Stimulated activated CD4-positive, alpha-beta T cell treated with anti-CD3 and anti-CD28 coated beads, Interleukin-12 subunit alpha, Interleukin-12 subunit beta, amount 100 ng/mL, for 24 hours (primary cell): ENCODE measurements around the gene CHAC1.

ENCODE experiments used
- DNase-seq, 2 experiments: peaks; one replicate each; pipeline ENCODE4 v3.0.0-alpha.2; 2020; ENCODE audit warnings: low read depth in 2 of 2

Gene CHAC1

DNA sequence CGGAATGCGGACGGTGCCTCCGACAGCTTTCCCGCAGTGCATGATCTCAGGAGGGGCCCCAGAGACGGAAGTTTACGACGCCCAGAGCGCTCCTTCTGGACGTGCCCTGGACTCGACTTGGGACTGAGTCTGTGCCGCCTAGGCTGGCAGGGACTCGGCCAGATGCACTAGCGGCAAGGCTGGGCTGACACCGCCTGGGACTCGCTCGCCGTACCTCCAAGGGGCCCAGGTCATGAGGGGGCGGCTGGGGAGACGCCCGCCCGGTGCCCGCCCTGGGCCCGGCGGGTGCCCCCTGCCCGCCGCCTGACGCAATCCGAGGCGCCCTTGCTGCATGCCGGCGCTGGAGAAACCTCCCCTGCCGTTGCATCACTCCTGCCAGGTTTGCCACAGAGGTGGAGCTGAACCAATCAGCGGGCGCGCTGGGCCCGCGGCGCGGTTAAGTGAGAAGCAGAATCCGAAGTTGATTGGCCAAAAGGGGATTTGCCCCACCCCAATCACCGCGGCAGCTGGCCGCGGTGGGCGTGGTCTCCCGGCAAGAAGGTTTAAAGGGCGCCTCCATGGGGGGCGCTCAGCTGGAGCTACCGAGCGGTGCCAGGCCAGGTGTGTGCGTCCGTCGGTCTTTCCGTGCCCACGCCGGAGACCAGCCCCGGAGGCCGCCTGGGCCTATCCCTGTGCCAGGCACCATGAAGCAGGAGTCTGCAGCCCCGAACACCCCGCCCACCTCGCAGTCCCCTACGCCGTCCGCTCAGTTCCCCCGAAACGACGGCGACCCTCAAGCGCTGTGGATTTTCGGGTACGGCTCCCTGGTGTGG, at the start of gene CHAC1:
Gene CHAC1 (plus strand): TSS at position 571 of the 812 bp plus-strand sequence. CDS start 113 bp downstream, at position 684.
- peak; percentile 91 to 95 for DNase-seq

DNA sequence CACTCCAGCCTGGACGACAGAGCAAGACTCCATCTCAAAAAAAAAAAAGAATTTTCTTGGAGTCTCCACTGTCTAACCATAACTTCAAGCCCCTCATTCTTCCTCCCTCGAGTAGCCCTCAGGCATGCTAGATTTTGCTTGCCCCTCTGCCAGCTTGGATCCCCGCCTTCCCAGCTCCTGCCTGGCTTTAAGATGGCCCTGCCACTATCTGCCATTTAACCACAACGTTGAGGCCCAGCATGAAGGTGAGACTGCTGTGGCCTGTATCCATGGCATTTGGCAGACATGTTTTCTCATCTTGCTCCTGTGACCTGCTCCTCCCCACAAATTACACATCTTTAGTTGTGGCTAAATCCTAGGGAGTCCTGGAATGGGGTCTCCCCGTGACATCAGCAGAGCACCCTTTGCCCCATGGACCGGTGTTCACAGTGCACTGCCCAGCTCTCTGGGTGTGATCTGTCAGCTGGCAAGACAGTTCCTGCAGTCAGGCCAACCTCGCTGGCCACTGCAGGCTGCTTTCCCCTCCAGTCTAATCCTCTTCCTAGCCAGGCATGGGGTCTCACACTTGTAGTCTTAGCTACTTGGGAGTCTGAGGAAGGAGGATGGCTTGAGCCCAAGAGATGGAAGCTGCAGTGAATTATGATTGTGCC, 48.6 kb upstream of the CHAC1 start:
- no peak for DNase-seq

DNA sequence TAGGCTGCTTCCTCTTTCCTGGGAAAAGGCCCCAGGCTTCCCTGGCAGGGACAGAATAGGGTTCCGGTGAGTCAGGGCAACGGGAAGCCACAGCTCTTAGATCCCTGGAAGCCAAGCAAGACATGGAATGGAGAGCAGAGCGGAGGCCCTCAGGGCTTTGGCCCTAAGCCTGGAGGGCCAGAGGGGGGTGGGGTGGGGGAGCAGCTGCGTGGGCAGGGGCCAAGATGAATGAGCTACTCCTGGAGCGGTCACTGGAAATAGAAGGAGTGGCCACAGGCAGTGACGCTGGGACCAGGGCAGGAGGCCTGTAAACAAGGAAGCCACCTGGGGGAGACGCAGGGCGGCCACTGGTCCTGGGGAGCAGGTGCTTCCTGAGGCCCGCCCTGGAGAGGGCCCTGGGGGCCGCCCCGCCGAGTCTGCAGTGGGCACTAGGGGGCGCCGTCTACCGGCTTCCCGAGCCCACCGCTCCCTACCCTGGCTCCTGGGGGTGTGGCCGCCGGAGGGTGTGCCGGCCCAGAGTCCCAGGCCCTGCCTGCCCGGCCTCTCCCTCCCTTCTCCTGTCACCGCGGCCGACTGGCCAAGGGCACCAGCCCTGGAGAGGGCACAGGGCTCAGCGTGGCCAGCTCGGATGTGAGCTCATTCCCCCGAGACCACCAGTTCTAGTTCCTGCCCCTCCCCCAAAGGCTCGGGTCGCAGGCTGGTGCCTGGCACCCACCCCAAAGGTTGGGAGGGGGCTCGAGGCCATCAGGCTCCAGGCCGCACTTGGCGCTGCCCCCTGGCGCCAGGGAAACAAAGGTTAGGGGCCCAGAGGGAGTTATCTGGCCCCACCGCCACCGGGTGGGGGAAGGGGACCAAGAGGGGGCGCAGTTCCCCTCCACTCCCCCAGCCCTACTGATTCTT, 46.9 kb upstream of the CHAC1 start:
- DNase-seq: peak; percentile 59 to 78

DNA sequence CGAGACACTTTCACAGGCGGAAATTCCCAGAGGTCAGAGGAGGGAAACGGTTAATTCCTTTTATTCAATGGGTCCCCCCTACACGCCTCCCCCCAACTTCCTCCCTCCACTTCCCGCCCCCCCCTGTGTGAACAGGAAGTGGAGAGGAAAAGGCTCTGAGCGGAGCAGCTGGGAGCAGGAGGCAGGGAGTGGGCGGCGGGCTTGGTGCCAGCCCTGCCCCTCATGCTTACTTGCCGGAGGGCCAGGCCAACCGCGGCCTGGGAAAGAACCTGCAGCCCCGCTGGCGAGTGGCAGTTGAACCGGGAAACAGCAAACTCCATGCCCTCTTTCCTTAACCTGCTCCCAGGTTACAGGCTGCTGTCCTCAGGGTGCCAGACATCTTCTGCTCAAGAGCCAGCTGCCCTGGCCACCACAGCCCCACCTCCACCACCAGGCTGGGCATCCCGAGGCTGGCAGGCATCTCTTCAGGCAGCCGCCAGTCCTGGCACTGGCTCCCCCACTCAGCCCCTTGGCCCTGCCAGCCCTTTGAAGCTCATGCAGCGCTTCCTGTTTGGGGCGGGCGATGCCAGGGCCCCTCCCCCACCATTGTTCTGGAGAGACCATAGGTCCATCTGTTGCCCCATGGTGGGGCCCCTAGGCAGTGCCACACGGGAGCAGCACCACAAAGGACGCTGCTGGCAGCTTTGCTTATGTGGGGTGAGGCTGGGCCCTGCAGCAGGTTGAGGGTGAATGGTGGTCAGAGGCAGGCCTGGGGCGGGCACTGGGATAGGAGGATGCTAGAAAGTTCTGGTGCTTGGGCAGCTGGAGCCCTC, 46.1 kb upstream of the CHAC1 start:
- DNase-seq: peak in 1 of 2 experiments; percentile 39

DNA sequence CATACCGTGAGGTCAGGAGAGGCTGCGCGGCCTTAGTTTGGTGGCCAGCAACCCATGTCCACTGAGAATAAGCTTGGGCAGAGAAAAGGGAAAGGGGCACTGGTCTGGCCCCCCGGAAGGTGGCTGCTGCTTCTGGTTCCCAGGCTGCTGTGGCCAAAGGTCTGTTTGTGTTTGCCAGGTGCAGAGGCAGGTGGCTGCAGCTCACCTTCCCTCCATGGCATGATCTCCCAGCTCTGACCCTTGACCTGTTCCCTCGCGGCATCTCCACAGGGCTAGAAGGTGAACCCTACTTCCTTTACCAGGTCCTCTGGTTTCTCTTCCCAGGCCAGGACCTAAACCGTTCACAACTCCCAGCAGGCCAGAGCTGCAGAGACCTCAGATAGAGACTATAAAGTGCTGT, 45.2 kb upstream of the CHAC1 start:
- DNase-seq: no peak

DNA sequence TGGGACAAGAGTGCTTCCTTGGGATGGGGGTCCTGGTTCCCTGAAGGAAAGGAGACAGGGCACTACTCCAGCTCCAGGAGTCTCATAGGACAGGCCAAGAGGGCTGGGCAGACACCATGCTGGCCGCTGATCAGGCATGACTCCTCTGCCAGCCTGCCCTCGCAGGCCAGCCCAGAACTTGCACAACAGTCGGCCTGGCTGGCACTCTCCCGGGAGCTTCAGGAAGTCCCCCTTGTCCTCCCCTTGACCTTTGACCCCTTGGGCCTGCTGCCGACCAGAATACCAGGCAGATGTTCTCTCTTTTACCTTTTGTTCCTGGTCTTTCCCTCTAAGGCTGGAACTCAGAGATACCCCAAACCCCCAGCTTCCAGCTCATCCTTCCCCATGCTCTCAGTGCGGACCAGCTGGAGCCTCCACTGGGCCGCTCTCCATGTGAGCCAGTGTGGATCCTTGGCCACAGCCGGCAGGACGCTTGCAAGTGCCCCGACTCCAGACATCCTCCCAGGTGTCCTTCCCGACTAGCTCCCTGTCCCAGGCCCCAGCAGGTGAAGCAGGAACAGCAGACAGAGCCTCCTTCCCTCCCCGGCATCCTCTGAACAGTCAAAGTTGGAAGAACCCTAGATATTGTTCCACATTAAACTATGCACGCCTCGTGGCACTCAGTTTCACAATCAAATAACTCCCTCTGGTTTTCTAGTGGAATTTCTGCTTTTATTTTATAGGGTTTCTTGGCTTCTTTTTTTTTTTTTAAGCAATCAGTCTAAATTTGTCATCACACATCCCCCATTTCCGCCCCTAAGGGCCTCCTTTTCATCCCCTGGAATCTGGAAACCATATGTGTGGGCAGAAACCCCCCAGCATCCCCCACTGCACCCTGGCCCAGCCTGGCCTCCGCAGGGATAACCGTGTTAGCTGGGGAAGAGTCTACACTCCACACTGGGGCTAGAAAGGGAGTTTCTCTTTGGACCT, 43.3 kb upstream of the CHAC1 start:
- no peak for DNase-seq

GRCh38 chr15:40911141-40911540, 42.1 kb upstream of the CHAC1 start:
- DNase-seq: no peak

- no peak for DNase-seq
These were observed 41.6 kb upstream of the CHAC1 start for GRCh38 chr15:40911693-40912092.

- no peak for DNase-seq
These were observed 40.8 kb upstream of the CHAC1 start for GRCh38 chr15:40912478-40912877.

DNA sequence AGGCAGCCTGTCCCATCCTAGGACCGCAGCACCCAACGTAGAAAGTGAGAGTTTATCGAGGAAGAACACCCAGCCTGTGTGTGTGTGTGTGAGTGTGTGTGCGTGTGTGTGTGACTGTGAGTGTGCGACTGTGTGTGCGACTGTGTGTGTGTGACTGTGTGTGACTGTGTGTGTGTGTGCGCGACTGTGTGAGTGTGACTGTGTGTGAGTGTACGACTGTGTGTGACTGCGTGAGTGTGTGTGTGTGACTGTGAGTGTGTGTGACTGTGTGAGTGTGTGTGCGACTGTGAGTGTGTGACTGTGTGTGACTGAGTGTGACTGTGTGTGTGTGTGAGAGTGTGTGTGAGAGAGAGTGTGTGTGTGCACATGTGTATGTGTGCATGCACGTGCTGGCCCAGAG, 39.3 kb upstream of the CHAC1 start:
- no peak for DNase-seq

- no peak for DNase-seq
These were observed 38.8 kb upstream of the CHAC1 start for GRCh38 chr15:40914486-40914885.

GRCh38 chr15:40915116-40915661, 38.1 kb upstream of the CHAC1 start:
- DNase-seq: no peak

GRCh38 chr15:40915679-40916078, 37.6 kb upstream of the CHAC1 start:
- no peak for DNase-seq

DNA sequence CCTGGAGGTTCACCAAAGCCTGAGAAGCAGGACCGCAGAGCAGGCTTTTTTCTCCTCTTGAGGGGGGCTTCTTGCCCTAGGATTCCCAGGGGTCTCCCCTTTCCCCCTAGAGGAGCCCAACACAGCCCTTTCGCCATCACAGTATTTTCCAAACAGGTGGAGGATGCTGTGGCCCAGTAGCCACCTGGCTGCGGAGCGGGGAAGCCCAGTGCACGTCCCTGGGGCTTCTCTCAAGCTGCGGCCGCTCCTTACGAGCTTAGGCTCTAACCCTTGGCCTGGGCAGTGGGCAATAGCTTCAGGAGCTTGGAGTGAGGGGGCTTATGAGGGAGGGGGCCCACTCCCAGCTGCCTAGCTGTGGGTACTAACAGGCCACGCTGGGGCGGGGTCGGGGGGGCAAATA, 35.7 kb upstream of the CHAC1 start:
- DNase-seq: no peak

GRCh38 chr15:40918146-40918798, 35.0 kb upstream of the CHAC1 start:
- DNase-seq: no peak

GRCh38 chr15:40918799-40919392, 34.4 kb upstream of the CHAC1 start:
- DNase-seq: no peak

DNA sequence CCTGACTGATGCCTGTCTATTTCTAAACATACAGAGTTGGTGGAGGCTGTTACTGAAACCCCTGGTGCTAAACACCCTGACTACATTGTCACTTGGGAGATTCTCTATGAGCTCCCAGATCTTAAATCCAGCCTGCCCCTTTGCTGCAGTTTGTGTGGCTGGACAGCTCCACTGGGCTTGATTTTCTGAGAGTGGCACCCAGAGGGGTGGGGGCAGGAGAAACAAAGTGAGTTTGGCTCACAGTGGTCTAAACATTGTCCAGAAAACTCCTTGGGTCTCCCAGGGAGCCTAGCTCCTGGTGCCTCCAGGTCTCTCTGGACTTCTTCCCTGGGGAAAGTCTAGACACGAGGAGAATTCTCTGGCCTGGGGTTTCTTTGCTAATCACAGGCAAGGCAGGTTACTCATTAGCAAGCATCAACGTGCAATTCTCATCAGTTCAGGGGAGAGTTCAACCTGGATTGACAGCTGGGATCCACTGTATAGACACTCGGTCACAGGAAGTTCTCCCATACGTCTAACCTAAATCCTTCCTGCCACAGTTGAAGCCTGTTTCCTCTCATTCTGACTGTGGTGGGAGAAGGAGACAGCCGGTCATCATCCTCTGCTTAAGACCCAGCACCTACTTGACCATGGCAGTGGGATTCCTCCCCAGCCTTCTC, 31.2 kb upstream of the CHAC1 start:
- DNase-seq: no peak

DNA sequence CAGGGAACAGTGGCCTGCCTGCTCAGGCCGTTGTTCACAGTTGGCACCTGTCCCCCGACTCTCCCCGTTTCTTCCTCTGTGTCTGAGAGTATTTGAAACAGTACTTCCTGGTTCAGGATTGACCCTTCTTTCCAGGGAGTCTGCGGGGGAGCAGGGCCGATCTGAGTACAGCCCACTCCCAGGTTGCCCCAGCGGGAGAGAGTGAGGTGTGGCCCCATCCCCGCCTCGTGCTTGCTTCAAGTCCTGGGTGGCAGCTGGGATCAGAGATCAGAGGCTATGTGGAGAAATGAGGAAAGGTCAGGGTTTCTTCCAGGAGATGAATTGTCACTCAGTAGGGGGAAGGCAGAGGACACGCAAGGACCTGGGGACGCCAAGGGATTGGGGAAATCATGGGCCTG, 30.7 kb upstream of the CHAC1 start:
- no peak for DNase-seq
